RWPE2 (cell line): ENCODE data around the gene INPP5A.

ENCODE experiments used
- ATAC-seq: fragments of 200-7000 bp; cut with Tn5 transposase; 3 replicates; pipeline ENCODE4 v1.9.1; 2021; ENCODE audit warnings: low read depth
- DNase-seq: peaks from one replicate; pipeline ENCODE4 v3.0.0-alpha.2; 2020; ENCODE audit warnings: low spot score
- H3K27ac ChIP-seq: fragments of 450-650 bp; 2 replicates; pipeline ENCODE4 v1.5.1; 2017; ENCODE audit warnings: mild to moderate bottlenecking; ENCODE audit not compliant: poor library complexity, severe bottlenecking
- H3K27me3 ChIP-seq: fragments of 250-450 bp; sonication (Bioruptor Pico); 2 replicates; pipeline ENCODE4 v1.5.1; 2021; ENCODE audit warnings: mild to moderate bottlenecking, moderate library complexity; ENCODE audit not compliant: insufficient read depth, poor library complexity, severe bottlenecking
- H3K36me3 ChIP-seq: fragments of 250-450 bp; sonication (Bioruptor Pico); 2 replicates; pipeline ENCODE4 v1.5.1; 2020; ENCODE audit warnings: low read depth, mild to moderate bottlenecking, moderate library complexity
- H3K4me1 ChIP-seq: fragments of 250-450 bp; sonication (Bioruptor Pico); 2 replicates; pipeline ENCODE4 v1.5.1; 2021; ENCODE audit warnings: mild to moderate bottlenecking, moderate library complexity; ENCODE audit not compliant: insufficient read depth, poor library complexity, severe bottlenecking
- H3K4me3 ChIP-seq: fragments of 250-450 bp; sonication (Bioruptor Pico); 2 replicates; pipeline ENCODE4 v1.5.1; 2021; ENCODE audit warnings: mild to moderate bottlenecking, moderate library complexity; ENCODE audit not compliant: severe bottlenecking
- H3K9me3 ChIP-seq: fragments of 250-450 bp; sonication (Bioruptor Pico); 2 replicates; pipeline ENCODE4 v1.5.1; 2021; ENCODE audit warnings: mild to moderate bottlenecking, moderate library complexity; ENCODE audit not compliant: severe bottlenecking
- CTCF ChIP-seq: fragments of 450-650 bp; IDR thresholded peaks from one replicate; pipeline ENCODE4 v1.5.1; 2017; ENCODE audit warnings: mild to moderate bottlenecking, moderate library complexity; ENCODE audit not compliant: poor library complexity, severe bottlenecking

The INPP5A gene

DNA sequence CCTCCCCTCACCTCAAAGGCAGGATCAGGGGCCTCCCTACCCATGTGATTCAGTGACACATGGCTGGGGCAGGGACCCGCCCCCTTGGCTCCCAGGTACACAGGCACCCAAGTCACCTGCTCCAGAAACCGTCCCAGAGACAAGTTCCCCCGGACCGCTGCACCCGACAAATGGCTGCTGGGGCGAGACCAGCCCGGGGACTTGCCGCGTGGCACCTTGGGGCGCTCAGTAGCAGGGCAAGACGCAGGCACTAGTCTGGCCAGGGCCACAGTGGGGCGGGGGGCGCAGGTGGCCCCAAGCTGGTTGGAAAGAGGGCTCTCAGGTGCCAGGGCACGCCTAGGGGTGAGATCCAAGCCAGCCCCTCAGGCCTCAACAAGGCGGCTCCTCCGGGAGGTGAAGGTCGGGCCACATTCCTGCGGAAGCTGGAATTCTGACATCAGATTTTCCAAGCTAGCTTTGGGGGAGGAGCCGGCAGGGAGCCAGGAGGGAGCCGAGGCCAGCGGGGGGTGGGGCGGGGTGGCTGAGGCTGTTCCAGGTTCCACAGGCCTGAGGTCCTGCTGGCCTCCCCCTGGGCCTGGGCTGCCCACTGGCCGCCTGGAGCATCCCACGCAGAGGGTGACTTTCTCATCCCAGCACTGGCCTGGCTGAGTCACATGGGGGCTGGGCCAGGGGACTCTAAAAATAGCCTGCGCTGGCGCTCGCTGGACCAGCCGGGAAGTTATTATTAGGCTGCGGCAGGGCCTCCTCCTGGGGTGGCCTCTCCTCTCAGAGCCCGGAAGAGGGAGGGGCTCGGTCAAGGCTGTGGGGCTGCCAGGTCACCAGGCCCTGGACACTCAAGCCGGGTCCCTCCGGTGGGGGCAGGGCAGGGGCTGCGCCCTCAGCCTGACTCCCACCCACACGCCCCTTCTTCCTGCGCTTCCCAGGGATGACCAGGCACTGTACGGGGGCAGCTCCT is 20.5 kb upstream of the INPP5A start:
- peak; percentile 78 for DNase-seq
- Histone ChIP-seq H3K27me3 (no peaks in the 10 kb centered on the region), H3K9me3 (no peaks in the 10 kb centered on the region), H3K27ac (no peak overlapping the region), H3K36me3 (no peaks in the 10 kb centered on the region), H3K4me3 (no peak overlapping the region), H3K4me1 (peaks cover 20% of the 10 kb centered on the region)
- peak; percentile 78 for ATAC-seq
- TF ChIP-seq CTCF: no peak

GRCh38 chr10:132517951-132518521 is 19.6 kb upstream of the INPP5A start:
- peaks cover 20% of the 10 kb centered on the region for H3K4me1 ChIP-seq
- DNase-seq: peak; percentile 44
- no peaks in the 10 kb centered on the region for H3K9me3 ChIP-seq
- no peaks in the 10 kb centered on the region for H3K27me3 ChIP-seq
- TF ChIP-seq CTCF: no peak
- no peak overlapping the region for H3K27ac ChIP-seq
- no peak for ATAC-seq
- no peaks in the 10 kb centered on the region for H3K36me3 ChIP-seq
- no peak overlapping the region for H3K4me3 ChIP-seq

GRCh38 chr10:132518572-132519381 is 18.8 kb upstream of the INPP5A start:
- DNase-seq (peak; percentile 78), ATAC-seq (peak; percentile 56)
- H3K9me3 ChIP-seq: no peaks in the 10 kb centered on the region
- no peak overlapping the region for H3K27ac ChIP-seq
- peaks cover 20% of the 10 kb centered on the region for H3K4me1 ChIP-seq
- no peaks in the 10 kb centered on the region for H3K36me3 ChIP-seq
- H3K4me3 ChIP-seq: no peak overlapping the region
- no peak for TF ChIP-seq CTCF
- no peaks in the 10 kb centered on the region for H3K27me3 ChIP-seq

- ATAC-seq: no peak
- Histone ChIP-seq H3K4me1 (peaks cover 20% of the 10 kb centered on the region), H3K9me3 (no peaks in the 10 kb centered on the region), H3K27ac (no peak overlapping the region), H3K4me3 (no peak overlapping the region), H3K27me3 (no peaks in the 10 kb centered on the region), H3K36me3 (no peaks in the 10 kb centered on the region)
- no peak for TF ChIP-seq CTCF
- DNase-seq: peak; percentile 46
Measured at GRCh38 chr10:132519382-132520176, 18.0 kb upstream of the INPP5A start.
